Omental fat pad (tissue), 4 donors: ENCODE data around the gene SARDH. TPM values are rescaled to one million over a fixed set of nuclear protein-coding genes. Genes with fewer than 3 reads are reported as not detected.

Experiments
- ATAC-seq: fragments of 150-250 bp; one replicate; pipeline ENCODE4 v1.9.1; 2016; ENCODE audit warnings: mild to moderate bottlenecking, moderate library complexity; ENCODE audit not compliant: low FRiP score
- DNase-seq: peaks from one replicate; pipeline ENCODE4 v3.0.0-alpha.2; 2019; ENCODE audit warnings: low spot score
- CTCF ChIP-seq, 3 donors: fragments of 450-650 bp; IDR thresholded peaks; one replicate each; pipeline ENCODE4 v1.5.1; 2016 to 2017; ENCODE audit warnings: antibody characterized with exemption in 3 of 3, mild to moderate bottlenecking in 3 of 3, moderate library complexity in 2 of 3
- total RNA-seq, 4 donors: library from RNA; depleted of rRNA; stranded (reverse); fragments of >200 nt; gene quantifications; one replicate each; pipeline ENCODE4 v1.1.0, GENCODE V29; 2016

SARDH gene
- total RNA-seq, 4 donors from 2014 or later, result 0.56 to 6.9 (median 1.8) TPM

- no peak for DNase-seq
These were observed 4.1 kb upstream of the SARDH start for GRCh38 chr9:133742251-133742650.

GRCh38 chr9:133741716-133742115 is 3.6 kb upstream of the SARDH start:
- DNase-seq (no peak), ATAC-seq (no peak)
- no peak for TF ChIP-seq CTCF (IDR thresholded peaks at IDR 0.05)

More at GRCh38 chr9:133742251-133742650, 4.1 kb upstream of the SARDH start:
- no peak for TF ChIP-seq CTCF (IDR thresholded peaks at IDR 0.05)
- no peak for ATAC-seq

GRCh38 chr9:133740911-133741310 is 2.8 kb upstream of the SARDH start:
- no peak for ATAC-seq
- TF ChIP-seq CTCF (IDR thresholded peaks at IDR 0.05), result no peak
- no peak for DNase-seq

GRCh38 chr9:133739408-133740280 is 1.5 kb upstream of the SARDH start:
- no peak for TF ChIP-seq CTCF (IDR thresholded peaks at IDR 0.05)
- DNase-seq (no peak), ATAC-seq (no peak)

GRCh38 chr9:133738640-133739225 is 581 bp upstream of the SARDH start:
- no peak for ATAC-seq

GRCh38 chr9:133737071-133737773 is 930 bp downstream of the SARDH start:
- ATAC-seq, result no peak
- TF ChIP-seq CTCF (IDR thresholded peaks at IDR 0.05), result no peak
- DNase-seq, result no peak

More at GRCh38 chr9:133738640-133739225, 581 bp upstream of the SARDH start:
- no peak for TF ChIP-seq CTCF (IDR thresholded peaks at IDR 0.05)
- no peak for DNase-seq
